H9 (cell line): Measurements from ENCODE around the gene PROX1. TPM values are rescaled to one million over a fixed set of nuclear protein-coding genes. Genes with fewer than 3 reads are reported as not detected.

Experiments used
- DNase-seq: peaks from one replicate; pipeline ENCODE4 v3.0.0-alpha.2; 2017
- H2AFZ ChIP-seq: one replicate; pipeline ENCODE4 v1.6.1; 2013; ENCODE audit warnings: mild to moderate bottlenecking, low read length, control low read depth, moderate library complexity
- H2AK5ac ChIP-seq: 2 replicates; pipeline ENCODE4 v1.6.1; 2013; ENCODE audit warnings: low read length, control low read depth, mixed read lengths; ENCODE audit not compliant: insufficient read length
- H2BK120ac ChIP-seq: one replicate; pipeline ENCODE4 v1.6.1; 2013; ENCODE audit warnings: low read depth, mild to moderate bottlenecking, low read length, control low read depth, inconsistent platforms; ENCODE audit not compliant: poor library complexity, severe bottlenecking
- H2BK12ac ChIP-seq: 2 replicates; pipeline ENCODE4 v1.6.1; 2013; ENCODE audit warnings: low read length, control low read depth, mixed read lengths, low read depth; ENCODE audit not compliant: insufficient read length
- H2BK15ac ChIP-seq: 2 replicates; pipeline ENCODE4 v1.6.1; 2013; ENCODE audit warnings: low read depth, low read length, control low read depth
- H2BK20ac ChIP-seq: one replicate; pipeline ENCODE4 v1.6.1; 2013; ENCODE audit warnings: low read depth, mild to moderate bottlenecking, low read length, control low read depth, inconsistent platforms; ENCODE audit not compliant: poor library complexity, severe bottlenecking
- H2BK5ac ChIP-seq: 2 replicates; pipeline ENCODE4 v1.6.1; 2013; ENCODE audit warnings: low read length, control low read depth, mixed read lengths; ENCODE audit not compliant: insufficient read length
- H3K14ac ChIP-seq: 2 replicates; pipeline ENCODE4 v1.6.1; 2013; ENCODE audit warnings: low read length, control low read depth; ENCODE audit not compliant: insufficient read depth
- H3K18ac ChIP-seq: 2 replicates; pipeline ENCODE4 v1.6.1; 2013; ENCODE audit warnings: low read depth, mild to moderate bottlenecking, mixed read lengths, low read length, control low read depth; ENCODE audit not compliant: insufficient read length
- H3K23ac ChIP-seq: 2 replicates; pipeline ENCODE4 v1.6.1; 2013; ENCODE audit warnings: low read length, control low read depth, mixed read lengths, low read depth; ENCODE audit not compliant: insufficient read length
- H3K23me2 ChIP-seq: 2 replicates; pipeline ENCODE4 v1.6.1; 2013; ENCODE audit warnings: low read depth, mild to moderate bottlenecking, mixed read lengths, low read length, control low read depth; ENCODE audit not compliant: insufficient read length, poor library complexity, severe bottlenecking
- H3K27ac ChIP-seq: 2 replicates; pipeline ENCODE4 v1.5.1; 2013; ENCODE audit warnings: low read length, control low read depth, mixed read lengths, low read depth; ENCODE audit not compliant: insufficient read length
- H3K27me3 ChIP-seq: 2 replicates; pipeline ENCODE4 v1.6.1; 2013; ENCODE audit warnings: low read length, control low read depth, inconsistent platforms; ENCODE audit not compliant: insufficient read depth
- H3K4ac ChIP-seq: 2 replicates; pipeline ENCODE4 v1.6.1; 2013; ENCODE audit warnings: low read depth, mild to moderate bottlenecking, control low read depth, inconsistent platforms, low read length, moderate library complexity
- H3K4me1 ChIP-seq: 2 replicates; pipeline ENCODE4 v1.6.1; 2013; ENCODE audit warnings: low read length, control low read depth, inconsistent platforms; ENCODE audit not compliant: insufficient read depth
- H3K4me2 ChIP-seq: 2 replicates; pipeline ENCODE4 v1.6.1; 2013; ENCODE audit warnings: low read length, control low read depth, mixed read lengths; ENCODE audit not compliant: insufficient read length, insufficient read depth
- H3K56ac ChIP-seq: 2 replicates; pipeline ENCODE4 v1.6.1; 2013; ENCODE audit warnings: low read depth, mild to moderate bottlenecking, mixed read lengths, low read length, control low read depth; ENCODE audit not compliant: insufficient read length
- H3K79me1 ChIP-seq: 2 replicates; pipeline ENCODE4 v1.6.1; 2013; ENCODE audit warnings: low read depth, mild to moderate bottlenecking, moderate library complexity, low read length, control low read depth, inconsistent platforms; ENCODE audit not compliant: insufficient read depth, poor library complexity, severe bottlenecking
- H3K79me2 ChIP-seq: 2 replicates; pipeline ENCODE4 v1.6.1; 2013; ENCODE audit warnings: low read length, control low read depth, inconsistent platforms; ENCODE audit not compliant: insufficient read depth
- H3K9ac ChIP-seq: 2 replicates; pipeline ENCODE4 v1.6.1; 2013; ENCODE audit warnings: low read length, control low read depth, mixed read lengths; ENCODE audit not compliant: insufficient read length; ENCODE audit errors: extremely low read depth
- H3K9me3 ChIP-seq: one replicate; pipeline ENCODE4 v1.6.1; 2013; ENCODE audit warnings: low read depth, low read length, inconsistent platforms; ENCODE audit not compliant: control insufficient read depth
- H3T11ph ChIP-seq: one replicate; pipeline ENCODE4 v1.6.1; 2013; ENCODE audit warnings: mild to moderate bottlenecking, low read length, control low read depth, inconsistent platforms
- H4K20me1 ChIP-seq: one replicate; pipeline ENCODE4 v1.6.1; 2013; ENCODE audit not compliant: control insufficient read depth, insufficient read length, insufficient read depth
- H4K5ac ChIP-seq: 2 replicates; pipeline ENCODE4 v1.6.1; 2013; ENCODE audit warnings: low read depth, mild to moderate bottlenecking, mixed read lengths, low read length, control low read depth; ENCODE audit not compliant: insufficient read length
- H4K8ac ChIP-seq: replicated peaks from 2 replicates; pipeline ENCODE4 v1.6.1; 2013; ENCODE audit warnings: low read length, control low read depth, mixed read lengths, low read depth; ENCODE audit not compliant: insufficient read length
- H4K91ac ChIP-seq: 2 replicates; pipeline ENCODE4 v1.6.1; 2013; ENCODE audit warnings: low read depth, mild to moderate bottlenecking, moderate library complexity, mixed read lengths, low read length, control low read depth; ENCODE audit not compliant: insufficient read length
- H3K27ac Mint-ChIP-seq, 3 experiments: 2 replicates in 2 of 3; 3 replicates in 1 of 3; pipeline ENCODE4 v1.8.0; 2020 to 2021; ENCODE audit warnings: mixed read lengths in 3 of 3, mild to moderate bottlenecking in 1 of 3, moderate library complexity in 1 of 3
- H3K27me3 Mint-ChIP-seq: 2 replicates; pipeline ENCODE4 v1.8.0; 2021; ENCODE audit warnings: low read depth, mild to moderate bottlenecking, moderate library complexity, mixed read lengths
- H3K36me3 Mint-ChIP-seq, 3 experiments: 2 replicates in 2 of 3; 3 replicates in 1 of 3; pipeline ENCODE4 v1.8.0; 2020 to 2021; ENCODE audit warnings: low read depth in 3 of 3, mixed read lengths in 3 of 3; ENCODE audit not compliant: insufficient read depth in 1 of 3
- H3K4me1 Mint-ChIP-seq, 2 experiments: 2 replicates each; pipeline ENCODE4 v1.8.0; 2020; ENCODE audit warnings: mixed read lengths in 2 of 2
- H3K4me3 Mint-ChIP-seq, 2 experiments: 2 replicates in 1 of 2; 3 replicates in 1 of 2; pipeline ENCODE4 v1.8.0; 2020 to 2021; ENCODE audit warnings: mild to moderate bottlenecking in 2 of 2, mixed read lengths in 2 of 2, moderate library complexity in 1 of 2
- H3K9me3 Mint-ChIP-seq, 2 experiments: 2 replicates in 1 of 2; 3 replicates in 1 of 2; pipeline ENCODE4 v1.8.0; 2020; ENCODE audit warnings: mild to moderate bottlenecking in 2 of 2, mixed read lengths in 2 of 2, moderate library complexity in 1 of 2
- WGBS: extraction: QIAGEN DNeasy Blood & Tissue Kit; methylation state at CpG from one replicate; pipeline ENCODE4 v1.1.7; 2013; ENCODE audit warnings: missing lambda C conversion rate, low lambda C conversion rate, mixed read lengths; ENCODE audit not compliant: insufficient read length; ENCODE audit errors: extremely low coverage; 5-methylcytosine and 5-hydroxymethylcytosine counted together
- total RNA-seq: library from RNA; stranded (reverse); gene quantifications from 2 replicates; pipeline ENCODE4 v1.2.1, GENCODE V29; 2021
- TF ChIP-seq, protein P1 (sequence below): fragments of 200-600 bp; sonication (generic); conservative IDR thresholded peaks from 3 replicates; pipeline ENCODE4 v1.8.0; 2021; ENCODE audit warnings: antibody characterized with exemption, mild to moderate bottlenecking

Gene PROX1
- total RNA-seq, 1 experiment from 2014 or later = 0.72 TPM

DNA sequence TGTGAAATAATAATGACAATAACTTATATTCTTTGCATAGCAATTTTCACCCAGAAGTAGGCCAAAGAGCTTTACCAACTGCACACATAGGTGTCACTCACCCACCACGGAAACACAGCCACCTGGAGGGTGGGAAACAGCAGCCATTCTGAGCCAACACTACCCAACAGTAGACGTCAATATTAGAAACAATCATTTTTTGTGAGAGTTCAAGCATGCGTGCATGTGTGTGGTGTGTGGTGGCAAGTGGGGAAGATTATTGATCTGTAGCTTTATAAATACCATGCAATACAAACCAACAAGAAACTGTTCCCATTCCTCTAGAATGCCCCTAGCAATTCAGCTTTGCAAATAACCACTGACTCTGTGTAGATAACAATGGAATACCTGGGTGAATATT lies 19.1 kb downstream of the PROX1 start:
- Histone ChIP-seq H2BK20ac (no peak overlapping the region), H2AFZ (no peak overlapping the region), H3K56ac (no peak overlapping the region), H3K27me3 (no peaks in the 10 kb centered on the region), H3K79me2 (no peaks in the 10 kb centered on the region), H3K27ac (no peak overlapping the region), H2AK5ac (no peak overlapping the region), H3K23ac (no peak overlapping the region), H3K23me2 (no peaks in the 10 kb centered on the region), H3K4me2 (no peak overlapping the region), H4K20me1 (no peaks in the 10 kb centered on the region), H3T11ph (no peak overlapping the region), H2BK120ac (no peak overlapping the region), H3K18ac (no peak overlapping the region), H3K14ac (no peak overlapping the region), H4K91ac (no peak overlapping the region), H3K4ac (no peak overlapping the region), H3K9me3 (no peaks in the 10 kb centered on the region), H3K9ac (no peak overlapping the region), H3K79me1 (no peaks in the 10 kb centered on the region), H2BK5ac (no peak overlapping the region), H4K5ac (no peak overlapping the region), H2BK12ac (no peak overlapping the region), H3K4me1 (no peaks in the 10 kb centered on the region), H4K8ac (no peak overlapping the region), H2BK15ac (no peak overlapping the region)
- DNase-seq = no peak
- Mint-ChIP-seq H3K36me3 (no peaks in the 10 kb centered on the region), H3K9me3 (no peaks in the 10 kb centered on the region), H3K4me3 (no peak overlapping the region), H3K27me3 (no peaks in the 10 kb centered on the region), H3K27ac (no peak overlapping the region), H3K4me1 (peaks cover 6 to 11% of the 10 kb centered on the region in 2 experiments)
- no CpG with 5 or more reads among the region's 3 CpGs for WGBS
- TF ChIP-seq, protein P1, sequence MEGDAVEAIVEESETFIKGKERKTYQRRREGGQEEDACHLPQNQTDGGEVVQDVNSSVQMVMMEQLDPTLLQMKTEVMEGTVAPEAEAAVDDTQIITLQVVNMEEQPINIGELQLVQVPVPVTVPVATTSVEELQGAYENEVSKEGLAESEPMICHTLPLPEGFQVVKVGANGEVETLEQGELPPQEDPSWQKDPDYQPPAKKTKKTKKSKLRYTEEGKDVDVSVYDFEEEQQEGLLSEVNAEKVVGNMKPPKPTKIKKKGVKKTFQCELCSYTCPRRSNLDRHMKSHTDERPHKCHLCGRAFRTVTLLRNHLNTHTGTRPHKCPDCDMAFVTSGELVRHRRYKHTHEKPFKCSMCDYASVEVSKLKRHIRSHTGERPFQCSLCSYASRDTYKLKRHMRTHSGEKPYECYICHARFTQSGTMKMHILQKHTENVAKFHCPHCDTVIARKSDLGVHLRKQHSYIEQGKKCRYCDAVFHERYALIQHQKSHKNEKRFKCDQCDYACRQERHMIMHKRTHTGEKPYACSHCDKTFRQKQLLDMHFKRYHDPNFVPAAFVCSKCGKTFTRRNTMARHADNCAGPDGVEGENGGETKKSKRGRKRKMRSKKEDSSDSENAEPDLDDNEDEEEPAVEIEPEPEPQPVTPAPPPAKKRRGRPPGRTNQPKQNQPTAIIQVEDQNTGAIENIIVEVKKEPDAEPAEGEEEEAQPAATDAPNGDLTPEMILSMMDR = no peak
